Measurements from ENCODE around the gene PUDP. TPM values are rescaled to one million over a fixed set of nuclear protein-coding genes. Genes with fewer than 3 reads are reported as not detected.

PUDP gene
- polyA plus RNA-seq, 3 donors = 21.6 to 27.1 (median 25.2) TPM

GRCh38 chrX:7156879-7157278, 8.9 kb upstream of the PUDP start:
- no peak for DNase-seq (ENCODE audit: extremely low read depth in 1 of 11, low read depth in 9 of 11, low spot score in 4 of 11)

- no peak for DNase-seq (ENCODE audit: extremely low read depth in 1 of 11, low read depth in 9 of 11, low spot score in 4 of 11)
Measured at GRCh38 chrX:7155163-7155562, 7.2 kb upstream of the PUDP start.

- no peak for DNase-seq (ENCODE audit: extremely low read depth in 1 of 11, low read depth in 9 of 11, low spot score in 4 of 11)
Measured at GRCh38 chrX:7154041-7154597, 6.2 kb upstream of the PUDP start.

GRCh38 chrX:7153231-7153630, 5.3 kb upstream of the PUDP start:
- DNase-seq (ENCODE audit: extremely low read depth in 1 of 11, low read depth in 9 of 11, low spot score in 4 of 11) = no peak

- DNase-seq (ENCODE audit: extremely low read depth in 1 of 11, low read depth in 9 of 11, low spot score in 4 of 11) = no peak
Measured at GRCh38 chrX:7149411-7149810, 1.5 kb upstream of the PUDP start.

GRCh38 chrX:7147413-7147977, 458 bp downstream of the PUDP start, which contains the start of gene STS:
Gene STS (plus strand): TSS chrX:7147712. CDS start chrX:7253200, 105,488 bp downstream.
- DNase-seq (ENCODE audit: extremely low read depth in 1 of 11, low read depth in 9 of 11, low spot score in 4 of 11) = peak in 4 of 11 donors; percentile 7 to 29 (median 22)

GRCh38 chrX:7146703-7147412, 1.1 kb downstream of the PUDP start:
- no peak for DNase-seq (ENCODE audit: extremely low read depth in 1 of 11, low read depth in 9 of 11, low spot score in 4 of 11)

- DNase-seq (ENCODE audit: extremely low read depth in 1 of 11, low read depth in 9 of 11, low spot score in 4 of 11) = no peak
Measured at GRCh38 chrX:7146020-7146702, 1.8 kb downstream of the PUDP start.

GRCh38 chrX:7145454-7145853, 2.5 kb downstream of the PUDP start:
- DNase-seq (ENCODE audit: extremely low read depth in 1 of 11, low read depth in 9 of 11, low spot score in 4 of 11) = no peak

- DNase-seq (ENCODE audit: extremely low read depth in 1 of 11, low read depth in 9 of 11, low spot score in 4 of 11) = no peak
Measured at GRCh38 chrX:7143941-7144525, 3.9 kb downstream of the PUDP start.

GRCh38 chrX:7143076-7143475, 4.9 kb downstream of the PUDP start:
- no peak for DNase-seq (ENCODE audit: extremely low read depth in 1 of 11, low read depth in 9 of 11, low spot score in 4 of 11)

GRCh38 chrX:7139202-7140081, 8.5 kb downstream of the PUDP start:
- DNase-seq (ENCODE audit: extremely low read depth in 1 of 11, low read depth in 9 of 11, low spot score in 4 of 11) = no peak

- DNase-seq (ENCODE audit: extremely low read depth in 1 of 11, low read depth in 9 of 11, low spot score in 4 of 11) = no peak
Measured at GRCh38 chrX:7134981-7135380, 13.0 kb downstream of the PUDP start.

- no peak for DNase-seq (ENCODE audit: extremely low read depth in 1 of 11, low read depth in 9 of 11, low spot score in 4 of 11)
Measured at GRCh38 chrX:7133050-7133440, 14.9 kb downstream of the PUDP start.

- peak in 2 of 11 donors; percentile 48 to 70 for DNase-seq (ENCODE audit: extremely low read depth in 1 of 11, low read depth in 9 of 11, low spot score in 4 of 11)
Measured at GRCh38 chrX:7132335-7133049, 15.5 kb downstream of the PUDP start.

GRCh38 chrX:7131621-7132020, 16.3 kb downstream of the PUDP start:
- DNase-seq (ENCODE audit: extremely low read depth in 1 of 11, low read depth in 9 of 11, low spot score in 4 of 11) = no peak

- no peak for DNase-seq (ENCODE audit: extremely low read depth in 1 of 11, low read depth in 9 of 11, low spot score in 4 of 11)
Measured at GRCh38 chrX:7127056-7127455, 20.9 kb downstream of the PUDP start.

- DNase-seq (ENCODE audit: extremely low read depth in 1 of 11, low read depth in 9 of 11, low spot score in 4 of 11) = no peak
Measured at GRCh38 chrX:7120878-7121219, 27.1 kb downstream of the PUDP start.

All from renal cortex interstitium (tissue), 11 donors.